Epithelial cell of esophagus (primary cell): ENCODE results near the gene GPATCH2L.

ENCODE experiments used
- DNase-seq: peaks from one replicate; pipeline ENCODE4 v3.0.0; 2010; ENCODE audit warnings: low read depth
- H3K4me3 ChIP-seq: 2 replicates; pipeline ENCODE4 v1.5.1; 2011; ENCODE audit warnings: mild to moderate bottlenecking, low read length, control low read depth
- TF ChIP-seq, protein P1 (sequence below): IDR thresholded peaks from 2 replicates; pipeline ENCODE4 v1.5.1; 2011; ENCODE audit warnings: low read depth, mild to moderate bottlenecking, low read length, control low read depth, inconsistent platforms; ENCODE audit not compliant: insufficient read depth; ENCODE audit errors: missing control alignments

GPATCH2L gene

DNA sequence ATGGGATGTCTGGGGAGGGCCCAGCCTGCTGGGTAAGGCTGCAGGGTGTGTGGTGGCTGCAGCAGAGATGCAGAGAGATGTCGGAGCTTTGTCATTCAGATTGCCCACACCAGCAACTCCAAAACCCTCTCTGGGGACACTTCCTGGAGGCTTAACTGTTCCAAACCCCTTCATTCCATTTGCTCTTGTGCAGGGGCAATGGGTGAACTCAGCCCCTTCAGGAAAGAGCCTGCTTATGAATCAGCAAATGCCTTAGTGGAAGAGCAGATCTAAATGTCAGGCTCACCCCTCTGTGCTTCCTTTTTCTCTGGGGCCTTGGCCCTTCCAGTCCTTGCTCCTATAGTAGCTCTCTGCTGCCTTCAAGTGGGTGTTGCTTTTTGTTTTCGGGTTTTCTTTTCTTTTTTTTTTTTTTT is 36.7 kb upstream of the GPATCH2L start:
- TF ChIP-seq, protein P1, sequence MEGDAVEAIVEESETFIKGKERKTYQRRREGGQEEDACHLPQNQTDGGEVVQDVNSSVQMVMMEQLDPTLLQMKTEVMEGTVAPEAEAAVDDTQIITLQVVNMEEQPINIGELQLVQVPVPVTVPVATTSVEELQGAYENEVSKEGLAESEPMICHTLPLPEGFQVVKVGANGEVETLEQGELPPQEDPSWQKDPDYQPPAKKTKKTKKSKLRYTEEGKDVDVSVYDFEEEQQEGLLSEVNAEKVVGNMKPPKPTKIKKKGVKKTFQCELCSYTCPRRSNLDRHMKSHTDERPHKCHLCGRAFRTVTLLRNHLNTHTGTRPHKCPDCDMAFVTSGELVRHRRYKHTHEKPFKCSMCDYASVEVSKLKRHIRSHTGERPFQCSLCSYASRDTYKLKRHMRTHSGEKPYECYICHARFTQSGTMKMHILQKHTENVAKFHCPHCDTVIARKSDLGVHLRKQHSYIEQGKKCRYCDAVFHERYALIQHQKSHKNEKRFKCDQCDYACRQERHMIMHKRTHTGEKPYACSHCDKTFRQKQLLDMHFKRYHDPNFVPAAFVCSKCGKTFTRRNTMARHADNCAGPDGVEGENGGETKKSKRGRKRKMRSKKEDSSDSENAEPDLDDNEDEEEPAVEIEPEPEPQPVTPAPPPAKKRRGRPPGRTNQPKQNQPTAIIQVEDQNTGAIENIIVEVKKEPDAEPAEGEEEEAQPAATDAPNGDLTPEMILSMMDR = no peak
- H3K4me3 ChIP-seq = no peak overlapping the region
- DNase-seq = no peak

DNA sequence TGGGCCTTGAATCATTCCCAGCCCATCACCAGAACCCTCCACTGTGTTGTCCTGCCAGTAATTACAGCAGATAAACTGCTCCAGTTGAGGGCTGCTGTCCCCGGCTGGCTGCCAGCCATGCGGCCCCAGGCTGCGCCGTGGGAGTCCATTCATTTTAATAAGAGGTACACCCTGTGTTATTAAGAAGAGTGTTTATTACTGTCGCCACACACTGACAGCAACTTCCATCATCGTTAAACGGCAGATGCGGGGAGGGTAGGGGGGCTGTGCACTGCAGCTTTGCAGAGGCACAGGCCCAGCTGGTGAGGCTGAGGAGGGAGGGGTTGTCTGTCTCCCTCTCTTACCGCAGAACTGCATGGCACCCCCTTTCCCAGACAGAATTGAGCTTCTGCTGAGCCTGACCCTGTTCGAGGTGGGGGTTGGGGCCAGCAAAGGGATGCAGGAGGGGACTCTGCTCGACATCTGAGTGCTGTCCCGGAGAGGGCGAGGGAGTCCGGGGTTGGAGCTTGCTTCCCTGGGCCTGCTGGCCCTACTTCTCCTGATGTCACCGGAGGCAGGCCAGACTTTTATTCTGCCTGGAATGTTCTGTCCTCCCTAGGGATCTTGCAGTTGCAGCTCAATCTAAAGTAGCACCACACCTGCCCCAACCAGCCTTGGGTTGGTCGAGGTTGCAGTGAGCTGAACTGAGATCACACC is 33.8 kb upstream of the GPATCH2L start:
- TF ChIP-seq, protein P1 = no peak
- H3K4me3 ChIP-seq = no peak overlapping the region
- DNase-seq = no peak

DNA sequence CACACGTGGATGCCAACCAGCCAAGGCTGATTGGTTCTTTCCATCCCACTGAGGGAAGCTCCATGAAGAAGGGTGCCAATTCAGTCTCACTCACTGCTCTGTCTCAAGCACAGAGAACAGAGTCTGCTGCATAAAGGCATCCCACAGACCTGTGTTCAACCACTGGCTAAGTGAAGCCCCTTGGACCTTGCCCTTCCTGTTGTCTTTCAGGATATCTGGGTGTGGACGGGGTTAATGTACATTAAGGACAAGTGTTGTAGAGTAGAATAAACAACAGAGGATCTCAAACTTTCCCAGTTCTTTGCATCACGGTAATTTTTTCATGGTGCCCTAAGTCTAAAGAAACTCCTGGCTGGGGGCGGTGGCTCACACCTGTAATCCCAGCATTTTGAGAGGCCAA is 33.1 kb upstream of the GPATCH2L start:
- DNase-seq = no peak
- TF ChIP-seq, protein P1 = no peak
- H3K4me3 ChIP-seq = no peak overlapping the region

DNA sequence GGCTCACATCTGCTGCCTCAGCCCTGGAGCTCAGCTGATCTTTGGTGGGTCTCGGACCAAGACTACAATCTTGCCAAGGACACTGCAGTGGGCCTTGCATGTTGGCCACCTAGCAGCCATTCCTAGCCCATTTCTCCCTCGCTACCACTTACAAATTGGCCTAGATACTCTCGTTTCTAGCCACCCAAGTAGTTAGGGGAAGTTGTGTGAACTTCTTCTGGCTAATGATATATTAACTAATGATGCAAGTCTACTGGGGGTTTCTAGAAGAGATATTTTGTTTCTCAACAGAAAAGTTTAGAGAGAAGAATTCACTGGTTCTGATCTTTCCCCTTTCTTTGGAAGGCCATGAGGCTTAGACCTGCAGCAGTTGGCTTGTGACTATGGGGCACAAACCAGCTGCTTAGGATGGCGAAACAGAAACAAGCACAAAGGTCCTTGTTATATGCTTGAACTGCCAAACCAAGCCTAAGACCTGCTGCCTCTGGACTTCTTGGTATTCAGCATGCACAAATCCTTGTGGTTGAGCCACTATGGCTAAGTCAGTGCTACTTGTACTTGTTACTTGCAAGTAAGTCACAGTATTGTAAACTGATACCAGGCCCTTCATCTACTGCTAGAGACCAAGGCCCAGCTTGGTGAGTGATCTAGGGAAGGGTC is 30.5 kb upstream of the GPATCH2L start:
- TF ChIP-seq, protein P1 = no peak
- no peak overlapping the region for H3K4me3 ChIP-seq
- no peak for DNase-seq

DNA sequence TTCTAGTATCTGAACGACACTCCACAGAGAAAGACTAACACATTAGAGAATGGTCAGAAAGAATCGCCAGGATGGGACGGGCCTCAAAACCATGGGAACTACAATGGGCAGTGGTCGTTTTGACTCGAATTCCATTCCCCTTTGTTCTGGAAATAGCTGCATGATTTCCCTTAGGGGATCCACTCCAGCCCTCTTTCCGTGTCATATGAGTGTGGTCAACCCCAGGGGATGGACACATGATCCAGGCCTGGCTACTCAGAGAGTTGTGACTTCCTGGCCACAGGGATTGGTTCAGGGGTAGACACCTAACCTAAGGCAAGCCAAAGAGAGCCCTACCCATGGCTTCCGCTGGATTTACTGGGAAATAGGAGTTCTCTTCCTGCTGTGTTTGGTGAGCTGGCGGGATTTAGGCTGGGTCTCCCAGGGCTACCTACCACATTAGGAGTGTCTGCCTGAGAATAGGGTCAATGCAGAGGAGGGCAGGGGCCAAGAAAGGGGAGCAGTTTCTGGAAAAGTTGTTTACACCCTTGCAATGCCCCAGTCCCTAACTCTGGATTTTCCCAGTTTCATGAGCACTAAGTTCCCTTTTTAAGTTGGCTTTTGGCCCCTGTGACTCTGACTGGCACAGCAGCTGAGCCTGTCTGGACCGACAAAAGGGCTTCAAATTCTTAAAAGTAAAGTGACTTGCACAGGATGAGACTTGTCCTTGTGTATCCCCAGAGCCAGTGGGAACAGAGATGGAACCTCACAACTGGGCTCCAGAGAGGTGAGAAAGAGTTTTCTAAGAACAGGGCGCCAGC is 28.1 kb upstream of the GPATCH2L start:
- H3K4me3 ChIP-seq = no peak overlapping the region
- DNase-seq = no peak
- TF ChIP-seq, protein P1 = no peak

DNA sequence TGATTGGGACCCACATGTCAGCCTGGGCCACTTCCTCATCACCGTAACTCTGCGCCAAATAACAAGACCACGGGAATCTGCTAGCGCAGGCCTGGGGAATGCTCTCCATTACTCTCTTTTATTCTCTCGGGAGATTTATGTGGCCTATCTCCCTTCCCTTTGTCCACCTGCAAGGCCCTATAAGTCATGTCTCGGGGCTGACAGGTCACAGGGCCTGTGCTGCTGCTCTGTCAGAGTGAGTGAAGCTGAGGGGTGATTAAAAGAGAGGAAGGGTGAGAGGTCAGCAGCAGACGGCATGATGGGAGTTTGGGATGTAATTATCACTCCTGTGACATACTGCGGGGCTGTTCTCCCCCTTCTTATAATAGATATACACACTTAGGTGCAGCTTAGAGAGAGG is 26.2 kb upstream of the GPATCH2L start:
- DNase-seq = no peak
- H3K4me3 ChIP-seq = no peak overlapping the region
- TF ChIP-seq, protein P1 = no peak
